Measurements from ENCODE around the gene ARHGEF12. TPM values are rescaled to one million over a fixed set of nuclear protein-coding genes. Genes with fewer than 3 reads are reported as not detected.

Gene ARHGEF12
- total RNA-seq, 1 donor from 2014 or later = 40.8 TPM

DNA sequence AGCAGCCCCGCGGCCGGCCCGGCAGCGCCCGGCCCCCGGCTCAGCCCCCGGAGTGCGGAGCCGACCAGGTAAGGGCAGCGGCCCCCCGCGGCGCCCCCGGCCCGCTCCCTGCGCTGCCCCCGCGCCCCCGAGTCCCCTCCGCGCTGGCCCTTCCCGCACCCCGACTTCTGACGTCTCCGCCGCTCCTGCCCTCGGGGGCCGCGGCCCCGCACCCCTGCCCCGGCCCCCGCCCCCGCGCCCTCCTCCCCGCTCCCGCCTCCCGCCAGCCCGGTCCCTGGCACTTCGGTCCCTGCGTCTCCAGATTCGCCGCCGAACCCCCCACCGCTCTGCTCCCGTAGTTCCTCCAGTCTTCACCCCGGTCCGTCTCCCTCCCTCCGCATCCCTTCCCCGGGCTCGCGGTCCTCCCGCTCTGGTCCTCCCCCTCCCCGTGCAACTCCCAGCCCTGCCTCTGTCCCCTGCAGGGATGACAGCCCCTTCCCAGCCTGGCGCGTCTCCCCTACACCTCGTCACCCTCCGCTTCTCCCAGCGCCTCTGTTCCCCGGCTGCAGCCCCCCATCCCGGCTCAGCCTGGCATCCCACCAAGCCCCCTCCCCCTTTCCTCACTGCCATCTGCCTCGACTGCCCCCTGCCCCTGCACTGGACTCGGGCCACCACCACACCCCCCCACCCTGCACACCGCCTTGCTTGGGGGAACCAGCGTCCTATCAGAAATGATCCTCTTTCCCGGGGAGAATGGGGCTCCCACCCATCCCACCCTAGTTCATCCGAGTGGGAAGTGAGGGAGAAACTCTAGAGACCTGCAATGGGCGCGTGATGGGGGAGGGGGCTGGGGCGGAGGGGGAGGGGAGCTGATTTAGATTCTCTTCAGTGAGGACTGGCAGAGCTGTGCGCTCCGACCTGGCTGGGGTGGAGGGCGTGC, 175.9 kb downstream of the ARHGEF12 start:
- no peak for TF ChIP-seq CTCF (IDR thresholded peaks at IDR 0.05; ENCODE audit: partially characterized antibody, unreplicated experiment)
- H3K27me3 Mint-ChIP-seq (ENCODE audit: unreplicated experiment) = peaks cover 8% of the 10 kb centered on the region

DNA sequence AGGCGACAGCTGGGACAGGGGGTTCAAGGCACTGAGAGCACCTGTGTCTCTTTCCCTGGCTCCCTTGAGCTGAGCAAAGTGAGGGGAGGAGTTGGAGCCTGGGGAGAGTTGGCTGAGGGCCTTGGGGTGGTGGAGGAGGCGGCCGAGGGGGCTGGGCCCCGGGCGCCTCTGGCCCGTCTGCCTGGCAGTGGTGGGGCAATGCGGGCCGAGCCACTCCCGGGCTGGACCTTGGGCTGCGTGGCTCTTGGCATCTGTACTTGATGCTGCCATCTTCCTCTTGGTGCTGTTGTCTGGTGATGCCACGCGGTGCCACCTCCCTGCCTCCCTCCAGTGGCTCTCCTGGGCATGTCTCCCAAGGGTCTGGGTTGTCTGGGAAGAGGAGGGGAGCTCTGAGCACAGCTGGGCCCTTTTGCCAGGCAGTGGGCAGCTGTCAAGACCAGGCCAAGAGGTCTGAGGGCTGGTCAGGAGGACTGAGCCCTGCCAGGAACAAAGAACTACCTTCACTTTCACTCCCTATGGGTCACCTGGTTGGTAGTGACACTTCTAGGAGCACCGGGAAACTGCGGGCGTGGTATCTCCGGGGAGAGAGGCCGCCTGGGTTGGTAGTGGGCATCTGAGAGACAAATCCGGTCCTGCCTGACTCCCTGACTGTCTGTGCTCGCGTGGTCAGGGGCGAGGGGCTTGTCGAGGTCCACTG, 176.7 kb downstream of the ARHGEF12 start:
- Mint-ChIP-seq H3K9me3 (ENCODE audit: unreplicated experiment) (peaks cover 3% of the 10 kb centered on the region), H3K36me3 (ENCODE audit: unreplicated experiment) (no peaks in the 10 kb centered on the region), H3K4me1 (ENCODE audit: low read depth, unreplicated experiment) (peaks cover 9% of the 10 kb centered on the region), H3K27me3 (ENCODE audit: unreplicated experiment) (peaks cover 8% of the 10 kb centered on the region), H3K4me3 (ENCODE audit: unreplicated experiment) (peak overlapping the region; percentile 48), H3K27ac (ENCODE audit: unreplicated experiment) (no peak overlapping the region)
- no peak for DNase-seq
- TF ChIP-seq CTCF (IDR thresholded peaks at IDR 0.05; ENCODE audit: partially characterized antibody, unreplicated experiment) = no peak

More for the DNA sequence above, 175.9 kb downstream of the ARHGEF12 start:
- Mint-ChIP-seq H3K4me3 (ENCODE audit: unreplicated experiment) (peak overlapping the region; percentile 44), H3K9me3 (ENCODE audit: unreplicated experiment) (peaks cover 3% of the 10 kb centered on the region), H3K27ac (ENCODE audit: unreplicated experiment) (no peak overlapping the region), H3K4me1 (ENCODE audit: low read depth, unreplicated experiment) (peaks cover 8% of the 10 kb centered on the region), H3K36me3 (ENCODE audit: unreplicated experiment) (no peaks in the 10 kb centered on the region)
- peak; percentile 41 for DNase-seq

DNA sequence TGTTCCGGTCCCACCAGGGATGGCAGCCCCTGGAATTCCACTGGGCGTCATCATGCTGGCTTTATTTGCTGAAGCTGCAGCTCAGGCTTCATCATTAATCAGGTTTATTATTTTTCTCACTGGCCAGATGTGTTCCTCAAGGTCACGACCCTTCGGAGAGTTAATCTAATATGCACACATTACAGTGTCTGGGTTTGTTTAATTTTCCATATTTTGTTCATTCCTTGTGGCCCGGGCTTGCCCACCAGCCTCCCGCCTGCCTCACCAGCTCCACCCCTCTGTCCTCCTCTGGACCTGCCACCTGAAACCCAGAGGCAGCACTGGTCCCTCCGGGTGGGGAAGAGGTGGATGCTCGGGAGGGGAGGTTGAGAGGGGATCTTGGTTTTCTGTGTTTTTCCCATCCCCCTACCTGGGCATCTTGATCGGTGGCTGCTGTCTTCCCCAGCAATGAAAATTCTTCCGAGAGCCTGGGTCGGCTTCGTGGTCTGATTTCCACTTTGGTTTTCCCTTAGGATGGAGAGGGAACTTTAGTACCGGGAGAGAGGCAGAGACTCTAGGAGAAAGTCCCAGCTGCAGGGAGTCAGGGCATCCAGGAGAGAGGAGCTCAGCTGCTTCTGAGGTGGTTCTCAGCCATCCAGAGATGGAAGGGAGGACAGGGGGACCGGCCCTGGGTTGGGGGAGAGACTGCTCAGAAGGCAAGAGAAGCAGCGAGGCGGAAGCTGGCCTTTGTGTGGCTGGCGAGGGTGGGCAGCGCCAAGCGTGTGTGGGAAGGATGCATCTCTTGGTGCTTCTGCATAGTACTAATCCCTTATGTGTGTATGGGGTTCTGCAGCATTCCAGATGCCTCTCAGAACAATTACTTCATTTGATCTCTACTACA, 177.5 kb downstream of the ARHGEF12 start:
- no peaks in the 10 kb centered on the region for H3K36me3 Mint-ChIP-seq (ENCODE audit: unreplicated experiment)
- no peak for TF ChIP-seq CTCF (IDR thresholded peaks at IDR 0.05; ENCODE audit: partially characterized antibody, unreplicated experiment)
- peaks cover 9% of the 10 kb centered on the region for H3K4me1 Mint-ChIP-seq (ENCODE audit: low read depth, unreplicated experiment)
- H3K9me3 Mint-ChIP-seq (ENCODE audit: unreplicated experiment) = peaks cover 3% of the 10 kb centered on the region
- no peak overlapping the region for H3K4me3 Mint-ChIP-seq (ENCODE audit: unreplicated experiment)
- H3K27me3 Mint-ChIP-seq (ENCODE audit: unreplicated experiment) = peaks cover 8% of the 10 kb centered on the region
- no peak overlapping the region for H3K27ac Mint-ChIP-seq (ENCODE audit: unreplicated experiment)
- no peak for DNase-seq

- Mint-ChIP-seq H3K9me3 (ENCODE audit: unreplicated experiment) (peaks cover 3% of the 10 kb centered on the region), H3K4me3 (ENCODE audit: unreplicated experiment) (no peak overlapping the region), H3K36me3 (ENCODE audit: unreplicated experiment) (no peaks in the 10 kb centered on the region), H3K27ac (ENCODE audit: unreplicated experiment) (no peak overlapping the region), H3K4me1 (ENCODE audit: low read depth, unreplicated experiment) (peaks cover 9% of the 10 kb centered on the region), H3K27me3 (ENCODE audit: unreplicated experiment) (peaks cover 10% of the 10 kb centered on the region)
- no peak for DNase-seq
- TF ChIP-seq CTCF (IDR thresholded peaks at IDR 0.05; ENCODE audit: partially characterized antibody, unreplicated experiment) = no peak
Observed at GRCh38 chr11:120514541-120515121, 178.4 kb downstream of the ARHGEF12 start.

Data from glutamatergic neuron (in vitro differentiated cells).